ENCODE results near the gene POLG2. TPM values are rescaled to one million over a fixed set of nuclear protein-coding genes. Genes with fewer than 3 reads are reported as not detected.

Gene POLG2
- total RNA-seq, 4 donors from 2014 or later, result 4.8 to 10.8 (median 6.3) TPM

DNA sequence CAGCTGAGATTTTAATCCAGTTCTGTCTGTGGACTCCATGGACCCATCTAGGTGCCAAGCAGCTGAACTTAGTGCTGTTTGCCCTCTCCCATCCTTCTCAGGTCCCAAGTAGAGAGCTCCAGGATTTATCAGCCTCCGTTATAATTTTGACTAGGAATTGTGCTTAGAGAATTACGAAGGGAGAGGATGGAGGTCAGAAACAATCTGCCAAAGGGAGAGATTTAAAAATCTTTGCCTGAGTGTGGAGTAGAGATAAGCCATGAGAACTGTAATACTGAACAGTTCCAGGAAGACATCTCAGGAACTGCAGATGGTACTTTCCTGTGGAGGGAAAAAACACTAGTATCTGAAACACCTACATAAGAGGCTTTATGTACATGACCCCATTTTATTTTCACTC, 36.9 kb upstream of the POLG2 start:
- WGBS, 2 donors (ENCODE audit: low coverage in 1 of 2), result 86 to 95% methylated on average over 2 of the region's 2 CpGs

DNA sequence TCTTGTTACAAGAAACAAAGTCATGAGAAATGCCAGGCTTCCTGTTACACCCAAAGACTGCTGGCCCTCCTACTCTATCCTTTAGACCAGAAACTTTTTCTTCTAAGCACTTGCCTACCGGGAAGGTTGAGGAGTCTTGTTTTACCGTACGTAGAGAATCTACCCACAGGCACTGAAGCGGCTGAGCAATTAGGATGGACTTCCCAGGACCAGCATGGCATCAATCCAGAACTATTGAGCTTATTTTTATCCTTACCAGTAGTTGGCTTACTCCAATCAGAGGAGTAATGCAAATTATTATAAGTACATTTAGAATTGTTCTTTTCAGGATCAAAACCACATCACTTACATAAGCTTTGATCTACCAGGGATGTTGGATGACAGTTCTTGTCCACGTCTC, 35.6 kb upstream of the POLG2 start:
- H3K4me3 ChIP-seq, result no peak overlapping the region
- H3K27ac ChIP-seq, result no peak overlapping the region
- H3K9me3 ChIP-seq, result no peaks in the 10 kb centered on the region
- no peaks in the 10 kb centered on the region for H3K27me3 ChIP-seq
- no peak for DNase-seq
- TF ChIP-seq POLR2A (IDR thresholded peaks at IDR 0.05) (no peak), EP300 (IDR thresholded peaks at IDR 0.05; ENCODE audit: low read depth) (no peak), POLR2AphosphoS5 (IDR thresholded peaks at IDR 0.05) (no peak)
- TF ChIP-seq, protein P1, sequence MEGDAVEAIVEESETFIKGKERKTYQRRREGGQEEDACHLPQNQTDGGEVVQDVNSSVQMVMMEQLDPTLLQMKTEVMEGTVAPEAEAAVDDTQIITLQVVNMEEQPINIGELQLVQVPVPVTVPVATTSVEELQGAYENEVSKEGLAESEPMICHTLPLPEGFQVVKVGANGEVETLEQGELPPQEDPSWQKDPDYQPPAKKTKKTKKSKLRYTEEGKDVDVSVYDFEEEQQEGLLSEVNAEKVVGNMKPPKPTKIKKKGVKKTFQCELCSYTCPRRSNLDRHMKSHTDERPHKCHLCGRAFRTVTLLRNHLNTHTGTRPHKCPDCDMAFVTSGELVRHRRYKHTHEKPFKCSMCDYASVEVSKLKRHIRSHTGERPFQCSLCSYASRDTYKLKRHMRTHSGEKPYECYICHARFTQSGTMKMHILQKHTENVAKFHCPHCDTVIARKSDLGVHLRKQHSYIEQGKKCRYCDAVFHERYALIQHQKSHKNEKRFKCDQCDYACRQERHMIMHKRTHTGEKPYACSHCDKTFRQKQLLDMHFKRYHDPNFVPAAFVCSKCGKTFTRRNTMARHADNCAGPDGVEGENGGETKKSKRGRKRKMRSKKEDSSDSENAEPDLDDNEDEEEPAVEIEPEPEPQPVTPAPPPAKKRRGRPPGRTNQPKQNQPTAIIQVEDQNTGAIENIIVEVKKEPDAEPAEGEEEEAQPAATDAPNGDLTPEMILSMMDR (IDR thresholded peaks at IDR 0.05), result no peak
- intact Hi-C loops (cut with DNase I; ENCODE audit: low total_unique reads), result no loop called here
- H3K4me1 ChIP-seq, result no peaks in the 10 kb centered on the region
- 90 to 95% methylated on average over 5 of the region's 5 CpGs for WGBS, 2 donors (ENCODE audit: low coverage in 1 of 2)
- H3K36me3 ChIP-seq, result peaks cover 0 to 91% (median 45%) of the 10 kb centered on the region in 4 donors
- in situ Hi-C loops (cut with MboI; ENCODE audit: low pct_ligation_motif_present in 1 of 4, low pct_unique_long_range_greater_than_20kb in 1 of 4, low sequenced_read_pairs in 3 of 4), result no loop called here

More for the DNA sequence above, 36.9 kb upstream of the POLG2 start:
- in situ Hi-C loops (cut with MboI; ENCODE audit: low pct_ligation_motif_present in 1 of 4, low pct_unique_long_range_greater_than_20kb in 1 of 4, low sequenced_read_pairs in 3 of 4), result no loop called here
- Histone ChIP-seq H3K27ac (no peak overlapping the region), H3K9me3 (no peaks in the 10 kb centered on the region), H3K27me3 (no peaks in the 10 kb centered on the region), H3K36me3 (peaks cover 0 to 85% (median 42%) of the 10 kb centered on the region in 4 donors), H3K4me1 (no peaks in the 10 kb centered on the region), H3K4me3 (no peak overlapping the region)
- no peak for DNase-seq
- intact Hi-C loops (cut with DNase I; ENCODE audit: low total_unique reads), result no loop called here
- no peak for TF ChIP-seq POLR2AphosphoS5 (IDR thresholded peaks at IDR 0.05)
- TF ChIP-seq, protein P1 (IDR thresholded peaks at IDR 0.05), result no peak
- no peak for TF ChIP-seq EP300 (IDR thresholded peaks at IDR 0.05; ENCODE audit: low read depth)
- TF ChIP-seq POLR2A (IDR thresholded peaks at IDR 0.05), result no peak

DNA sequence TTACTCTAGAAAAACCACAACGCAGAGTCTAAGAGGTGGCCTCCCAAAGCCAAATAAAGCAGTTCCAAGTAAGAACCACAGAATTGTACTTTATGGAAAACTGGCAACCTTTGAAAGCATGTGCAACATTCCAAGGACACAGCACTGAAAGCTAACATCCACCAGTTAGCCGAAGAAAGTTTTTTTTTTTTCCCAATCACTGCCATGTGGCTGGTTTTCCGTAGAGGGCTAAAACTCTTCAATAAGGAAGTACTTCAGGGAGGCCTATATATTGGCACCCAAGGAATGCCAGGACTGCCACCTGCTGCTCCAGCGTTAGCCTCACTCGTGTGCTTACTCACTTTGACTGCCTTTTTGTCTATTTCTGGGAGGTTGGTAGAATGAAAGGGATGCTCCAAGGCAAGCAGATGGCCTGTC, 35.1 kb upstream of the POLG2 start:
- in situ Hi-C loops (cut with MboI; ENCODE audit: low pct_ligation_motif_present in 1 of 4, low pct_unique_long_range_greater_than_20kb in 1 of 4, low sequenced_read_pairs in 3 of 4) (no loop called here), intact Hi-C loops (cut with DNase I; ENCODE audit: low total_unique reads) (no loop called here)
- Histone ChIP-seq H3K4me3 (no peak overlapping the region), H3K27me3 (no peaks in the 10 kb centered on the region), H3K27ac (no peak overlapping the region), H3K36me3 (peaks cover 0 to 91% (median 45%) of the 10 kb centered on the region in 4 donors), H3K9me3 (no peaks in the 10 kb centered on the region), H3K4me1 (no peaks in the 10 kb centered on the region)
- no peak for DNase-seq
- TF ChIP-seq, protein P1 (IDR thresholded peaks at IDR 0.05), result no peak
- no peak for TF ChIP-seq EP300 (IDR thresholded peaks at IDR 0.05; ENCODE audit: low read depth)
- TF ChIP-seq POLR2A (IDR thresholded peaks at IDR 0.05), result no peak
- no peak for TF ChIP-seq POLR2AphosphoS5 (IDR thresholded peaks at IDR 0.05)
- WGBS, 2 donors (ENCODE audit: low coverage in 1 of 2), result 73 to 80% methylated on average over 1 to 5 of the region's 5 CpGs

DNA sequence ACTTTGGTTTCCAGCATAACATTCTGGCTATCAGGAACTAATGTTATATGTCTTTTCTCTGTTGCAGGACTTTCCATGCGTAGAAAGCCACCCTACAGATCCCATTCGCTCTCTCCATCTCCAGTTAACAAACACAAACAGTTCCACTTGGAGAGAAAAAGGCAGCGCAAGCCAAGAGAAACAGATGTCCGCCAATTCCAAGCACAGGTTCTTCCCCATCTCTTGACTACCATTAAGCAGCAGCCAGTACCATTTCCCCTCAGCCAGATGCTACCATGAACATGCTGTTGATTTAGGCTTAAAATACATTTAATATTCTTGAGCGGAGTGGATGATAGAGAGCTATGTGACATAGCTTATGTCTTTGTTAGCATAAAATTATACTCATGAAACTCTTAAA, 32.4 kb upstream of the POLG2 start:
- no peak overlapping the region for H3K4me3 ChIP-seq
- no peaks in the 10 kb centered on the region for H3K27me3 ChIP-seq
- peaks cover 0 to 97% (median 46%) of the 10 kb centered on the region in 4 donors for H3K36me3 ChIP-seq
- in situ Hi-C loops (cut with MboI; ENCODE audit: low pct_ligation_motif_present in 1 of 4, low pct_unique_long_range_greater_than_20kb in 1 of 4, low sequenced_read_pairs in 3 of 4), result no loop called here
- no peak for DNase-seq
- H3K4me1 ChIP-seq, result no peaks in the 10 kb centered on the region
- no peak overlapping the region for H3K27ac ChIP-seq
- 94 to 100% methylated on average over 2 to 5 of the region's 5 CpGs for WGBS, 2 donors (ENCODE audit: low coverage in 1 of 2)
- TF ChIP-seq POLR2A (IDR thresholded peaks at IDR 0.05) (no peak), POLR2AphosphoS5 (IDR thresholded peaks at IDR 0.05) (no peak), EP300 (IDR thresholded peaks at IDR 0.05; ENCODE audit: low read depth) (no peak)
- TF ChIP-seq, protein P1 (IDR thresholded peaks at IDR 0.05), result no peak
- no peaks in the 10 kb centered on the region for H3K9me3 ChIP-seq
- intact Hi-C loops (cut with DNase I; ENCODE audit: low total_unique reads), result no loop called here
